Right atrium auricular region (tissue), 2 donors: ENCODE measurements around the gene FAM83F. TPM values are rescaled to one million over a fixed set of nuclear protein-coding genes. Genes with fewer than 3 reads are reported as not detected.

Source experiments
- DNase-seq: peaks from one replicate; pipeline ENCODE4 v3.0.0-alpha.2; 2019; ENCODE audit warnings: low spot score
- H3K27ac ChIP-seq, 2 donors: fragments of 200-600 bp; sonication (generic); 1 replicate in 1 of 2; 2 replicates in 1 of 2; pipeline ENCODE4 v1.5.1; 2016 to 2019
- H3K27me3 ChIP-seq, 2 donors: fragments of 200-600 bp; sonication (generic); one replicate each; pipeline versions ENCODE4 v1.5.1 to v1.6.0; 2017 to 2019
- H3K36me3 ChIP-seq: fragments of 200-600 bp; sonication (generic); one replicate; pipeline ENCODE4 v1.5.1; 2016
- H3K4me1 ChIP-seq, 2 donors: fragments of 200-600 bp; sonication (generic); one replicate each; pipeline versions ENCODE4 v1.5.1 to v1.6.0; 2017 to 2019
- H3K4me3 ChIP-seq, 2 donors: fragments of 200-600 bp; sonication (generic); 1 replicate in 1 of 2; 2 replicates in 1 of 2; pipeline ENCODE4 v1.5.1; 2017 to 2019; ENCODE audit warnings: mild to moderate bottlenecking in 1 of 2, moderate library complexity in 1 of 2
- H3K9me3 ChIP-seq, 2 donors: fragments of 200-600 bp; sonication (generic); one replicate each; pipeline ENCODE4 v1.5.1; 2019
- total RNA-seq, 2 donors: library from RNA; depleted of rRNA; stranded (reverse); fragments of >200 nt; gene quantifications; one replicate each; pipeline ENCODE4 v1.1.0, GENCODE V29; 2016
- TF ChIP-seq, protein P1 (sequence below), 2 donors: fragments of 200-600 bp; sonication (generic); IDR thresholded peaks; one replicate each; pipeline ENCODE4 v1.5.1; 2019; ENCODE audit warnings: antibody characterized with exemption in 2 of 2

FAM83F gene
- total RNA-seq, 2 donors from 2014 or later, result 4.4 to 4.6 TPM

DNA sequence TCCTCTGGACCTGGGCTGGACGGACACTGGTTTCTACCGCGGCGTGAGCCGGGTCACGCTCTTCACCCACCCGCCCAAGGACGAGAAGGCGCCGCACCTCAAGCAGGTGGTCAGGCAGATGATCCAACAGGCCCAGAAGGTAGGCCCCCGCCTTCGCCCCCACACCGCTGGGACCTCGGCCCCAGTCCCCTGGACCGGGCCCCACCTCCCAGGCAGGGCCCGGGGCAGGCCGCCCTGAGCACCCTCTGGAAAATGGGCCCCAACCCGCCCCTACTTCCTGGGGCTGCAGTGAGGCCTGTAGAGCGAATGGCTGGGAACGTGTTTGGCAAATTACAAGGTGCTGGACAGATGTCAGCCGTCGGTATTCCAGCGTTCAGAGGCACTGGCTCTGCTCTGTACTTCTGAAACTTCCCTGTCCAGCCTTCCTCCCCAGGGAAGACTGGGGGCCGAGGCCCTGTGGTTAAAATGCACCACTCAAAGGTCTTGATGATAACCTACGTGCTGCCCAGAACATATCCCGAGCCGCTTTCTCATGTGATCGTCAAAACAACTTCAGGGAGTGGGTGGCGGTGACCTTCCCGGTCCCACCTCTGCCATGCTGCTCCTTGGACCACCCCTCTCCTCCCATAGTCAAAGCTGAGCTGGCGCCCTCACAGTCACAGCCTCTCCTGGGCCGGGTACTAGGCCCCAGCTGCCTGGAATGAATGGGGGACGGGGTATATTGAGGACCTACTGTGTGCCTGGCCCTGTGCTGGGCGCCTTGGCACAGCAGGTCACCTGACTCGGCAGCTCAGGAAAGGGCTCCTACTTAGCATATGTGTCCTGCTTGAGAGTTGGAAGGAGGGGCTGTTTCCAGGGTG, 869 bp downstream of the FAM83F start:
- peaks cover 0 to 50% of the 10 kb centered on the region in 2 donors for H3K4me1 ChIP-seq
- no peaks in the 10 kb centered on the region for H3K27me3 ChIP-seq
- H3K36me3 ChIP-seq, result no peaks in the 10 kb centered on the region
- TF ChIP-seq, protein P1, sequence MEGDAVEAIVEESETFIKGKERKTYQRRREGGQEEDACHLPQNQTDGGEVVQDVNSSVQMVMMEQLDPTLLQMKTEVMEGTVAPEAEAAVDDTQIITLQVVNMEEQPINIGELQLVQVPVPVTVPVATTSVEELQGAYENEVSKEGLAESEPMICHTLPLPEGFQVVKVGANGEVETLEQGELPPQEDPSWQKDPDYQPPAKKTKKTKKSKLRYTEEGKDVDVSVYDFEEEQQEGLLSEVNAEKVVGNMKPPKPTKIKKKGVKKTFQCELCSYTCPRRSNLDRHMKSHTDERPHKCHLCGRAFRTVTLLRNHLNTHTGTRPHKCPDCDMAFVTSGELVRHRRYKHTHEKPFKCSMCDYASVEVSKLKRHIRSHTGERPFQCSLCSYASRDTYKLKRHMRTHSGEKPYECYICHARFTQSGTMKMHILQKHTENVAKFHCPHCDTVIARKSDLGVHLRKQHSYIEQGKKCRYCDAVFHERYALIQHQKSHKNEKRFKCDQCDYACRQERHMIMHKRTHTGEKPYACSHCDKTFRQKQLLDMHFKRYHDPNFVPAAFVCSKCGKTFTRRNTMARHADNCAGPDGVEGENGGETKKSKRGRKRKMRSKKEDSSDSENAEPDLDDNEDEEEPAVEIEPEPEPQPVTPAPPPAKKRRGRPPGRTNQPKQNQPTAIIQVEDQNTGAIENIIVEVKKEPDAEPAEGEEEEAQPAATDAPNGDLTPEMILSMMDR (IDR thresholded peaks at IDR 0.05), result no peak
- H3K9me3 ChIP-seq, result no peaks in the 10 kb centered on the region
- peak overlapping the region in 1 of 2 donors; percentile 31 for H3K4me3 ChIP-seq
- no peak for DNase-seq
- H3K27ac ChIP-seq, result peak overlapping the region; percentile 32 to 61

DNA sequence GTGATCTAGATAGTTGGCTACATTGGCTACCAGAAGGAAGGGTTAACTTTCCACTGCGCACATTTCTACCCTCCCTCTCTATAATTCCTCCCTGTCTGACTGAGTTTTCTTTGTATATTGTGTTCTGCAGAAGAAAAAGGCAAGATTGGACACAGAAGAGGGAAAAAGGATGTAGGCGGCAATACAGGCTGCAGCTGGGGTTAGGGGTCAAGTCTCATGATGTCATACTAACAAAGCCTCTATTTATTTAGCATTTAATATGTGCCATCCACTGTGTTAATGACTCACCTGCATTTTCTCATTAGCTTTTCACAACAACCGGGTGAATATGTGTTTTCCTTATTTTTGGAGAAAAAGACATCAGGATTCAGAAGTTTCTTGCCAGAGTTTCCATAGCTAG, 2.0 kb downstream of the FAM83F start:
- no peaks in the 10 kb centered on the region for H3K9me3 ChIP-seq
- no peak overlapping the region for H3K4me3 ChIP-seq
- H3K27ac ChIP-seq, result peak overlapping the region in 1 of 2 donors; percentile 34
- peaks cover 0 to 48% of the 10 kb centered on the region in 2 donors for H3K4me1 ChIP-seq
- no peaks in the 10 kb centered on the region for H3K36me3 ChIP-seq
- TF ChIP-seq, protein P1 (IDR thresholded peaks at IDR 0.05), result no peak
- DNase-seq, result no peak
- H3K27me3 ChIP-seq, result no peaks in the 10 kb centered on the region

DNA sequence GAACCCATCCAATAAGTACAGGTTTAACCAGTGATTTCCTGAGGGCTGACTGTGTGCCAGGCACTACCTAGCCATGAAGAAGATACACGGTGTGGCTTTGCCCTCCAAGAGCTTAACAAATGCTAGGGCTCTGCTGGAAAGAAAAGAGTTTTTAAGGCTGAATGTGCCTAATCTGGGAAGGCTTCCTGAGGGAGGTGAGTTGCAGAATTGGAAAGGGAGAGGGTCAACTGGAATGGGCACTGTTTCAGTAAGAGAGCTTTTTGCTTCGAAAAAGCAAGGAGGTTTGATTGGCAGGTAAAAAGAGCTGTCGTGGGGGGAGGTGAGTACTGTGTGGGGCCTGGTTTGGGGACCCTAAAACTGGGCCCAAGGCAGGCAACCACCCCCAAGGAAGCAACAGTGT, 2.7 kb downstream of the FAM83F start:
- TF ChIP-seq, protein P1 (IDR thresholded peaks at IDR 0.05), result no peak
- H3K27ac ChIP-seq, result no peak overlapping the region
- no peaks in the 10 kb centered on the region for H3K36me3 ChIP-seq
- H3K4me3 ChIP-seq, result no peak overlapping the region
- H3K9me3 ChIP-seq, result no peaks in the 10 kb centered on the region
- peaks cover 0 to 45% of the 10 kb centered on the region in 2 donors for H3K4me1 ChIP-seq
- no peak for DNase-seq
- H3K27me3 ChIP-seq, result no peaks in the 10 kb centered on the region

DNA sequence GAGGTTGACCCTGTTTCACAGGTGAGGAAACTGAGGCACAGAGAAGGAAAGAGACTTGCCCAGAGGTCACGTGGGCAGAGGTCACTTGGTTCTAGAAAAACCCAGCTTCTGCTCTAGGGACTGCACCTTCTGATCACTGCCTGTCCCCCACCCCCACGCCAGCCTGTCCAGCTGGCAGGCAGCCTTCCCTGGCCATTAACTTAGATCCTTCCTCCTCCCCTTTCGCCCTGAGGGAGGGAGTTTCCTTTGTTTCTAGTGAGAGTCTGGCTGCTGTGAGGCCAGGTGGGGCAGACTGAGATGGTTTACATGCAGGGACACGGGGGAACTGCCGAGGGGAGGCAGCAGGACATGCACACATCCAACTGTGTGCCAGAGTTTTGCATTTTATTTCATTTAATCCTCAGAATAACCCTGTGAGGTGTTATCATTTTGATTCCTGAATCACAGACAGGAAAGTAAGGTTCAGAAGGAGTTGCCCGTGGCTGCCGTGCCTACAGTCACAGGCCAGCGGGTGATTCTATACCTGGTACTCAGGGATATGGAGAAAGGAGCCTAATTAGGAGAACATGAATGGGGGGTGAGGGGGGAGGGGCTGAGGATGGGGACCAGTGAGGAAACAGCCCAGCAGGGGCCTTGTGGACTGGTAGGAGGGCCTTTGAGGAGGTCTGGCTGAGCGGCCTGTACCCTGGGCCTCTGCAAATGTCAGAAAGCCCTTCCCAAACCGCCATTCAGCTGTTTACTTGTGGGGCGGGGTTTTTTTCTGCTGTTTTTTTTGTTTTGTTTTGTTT, 3.4 kb downstream of the FAM83F start:
- no peak for DNase-seq
- no peak overlapping the region for H3K4me3 ChIP-seq
- no peaks in the 10 kb centered on the region for H3K27me3 ChIP-seq
- no peak overlapping the region for H3K27ac ChIP-seq
- TF ChIP-seq, protein P1 (IDR thresholded peaks at IDR 0.05), result no peak
- no peaks in the 10 kb centered on the region for H3K9me3 ChIP-seq
- H3K4me1 ChIP-seq, result peaks cover 0 to 38% of the 10 kb centered on the region in 2 donors
- H3K36me3 ChIP-seq, result no peaks in the 10 kb centered on the region

DNA sequence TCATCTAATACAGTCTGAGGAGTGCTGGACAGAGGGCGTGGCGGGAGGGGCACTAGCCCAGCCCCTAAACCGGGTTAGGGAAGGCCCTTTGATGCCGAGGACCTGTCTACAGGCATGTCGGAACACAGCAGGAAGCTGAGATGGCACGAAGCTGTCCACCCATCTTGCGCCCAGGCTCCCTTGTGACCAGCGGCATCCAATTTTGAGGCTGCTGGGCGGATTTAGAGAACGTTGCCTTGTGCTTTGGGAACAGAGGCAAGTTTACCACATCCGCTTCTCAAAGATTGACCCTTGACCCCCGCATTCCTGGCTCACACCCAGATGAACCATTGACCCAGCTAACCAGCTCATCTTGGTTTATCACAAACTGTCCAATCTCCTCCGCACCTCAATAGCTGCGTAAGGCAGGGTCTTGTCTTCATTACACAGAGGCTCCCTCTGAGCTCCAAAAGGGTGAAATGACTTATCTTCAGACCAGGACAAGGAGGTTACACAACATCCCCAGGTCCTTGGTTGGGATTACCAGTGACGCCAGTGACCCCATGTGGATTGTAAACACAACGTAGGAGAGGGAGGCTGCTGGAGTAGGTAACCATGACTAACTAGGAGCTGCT, 4.5 kb downstream of the FAM83F start:
- Histone ChIP-seq H3K36me3 (no peaks in the 10 kb centered on the region), H3K27me3 (no peaks in the 10 kb centered on the region), H3K9me3 (no peaks in the 10 kb centered on the region), H3K27ac (no peak overlapping the region), H3K4me3 (no peak overlapping the region), H3K4me1 (peaks cover 0 to 27% of the 10 kb centered on the region in 2 donors)
- DNase-seq, result no peak
- TF ChIP-seq, protein P1 (IDR thresholded peaks at IDR 0.05), result no peak
